Diencephalon (tissue), 1 donor: Measurements from ENCODE around the gene RHAG. TPM values are rescaled to one million over a fixed set of nuclear protein-coding genes. Genes with fewer than 3 reads are reported as not detected.

Source experiments
- total RNA-seq: library from RNA; depleted of rRNA; stranded (reverse); fragments of >200 nt; gene quantifications from one replicate; pipeline ENCODE4 v1.2.3, GENCODE V29; 2014

Gene RHAG
- 0.92 TPM for total RNA-seq

GRCh38 chr6:49636713-49637349 is at the start of gene RHAG:
RHAG (minus strand) TSS chr6:49636839; CDS start chr6:49636812, 27 bp downstream.

Other genes with a start within 250 kb of the RHAG start
- gene MMUT, start 173.6 kb downstream of the RHAG start, total RNA-seq = 32.8 TPM
- 8.1 TPM for gene CENPQ, start 173.5 kb downstream of the RHAG start, total RNA-seq
- gene GLYATL3, start 136.9 kb downstream of the RHAG start, total RNA-seq = not detected
- 1.6 TPM for gene C6orf141, start 86.2 kb downstream of the RHAG start, total RNA-seq
- gene CRISP2, start 76.7 kb upstream of the RHAG start, total RNA-seq = 1.6 TPM
- gene CRISP3, start 107.5 kb upstream of the RHAG start, total RNA-seq = not detected
- gene PGK2, start 150.4 kb upstream of the RHAG start, total RNA-seq = not detected
- gene CRISP1, start 229.7 kb upstream of the RHAG start, total RNA-seq = not detected